ENCODE measurements around the gene COL5A1.

DNA sequence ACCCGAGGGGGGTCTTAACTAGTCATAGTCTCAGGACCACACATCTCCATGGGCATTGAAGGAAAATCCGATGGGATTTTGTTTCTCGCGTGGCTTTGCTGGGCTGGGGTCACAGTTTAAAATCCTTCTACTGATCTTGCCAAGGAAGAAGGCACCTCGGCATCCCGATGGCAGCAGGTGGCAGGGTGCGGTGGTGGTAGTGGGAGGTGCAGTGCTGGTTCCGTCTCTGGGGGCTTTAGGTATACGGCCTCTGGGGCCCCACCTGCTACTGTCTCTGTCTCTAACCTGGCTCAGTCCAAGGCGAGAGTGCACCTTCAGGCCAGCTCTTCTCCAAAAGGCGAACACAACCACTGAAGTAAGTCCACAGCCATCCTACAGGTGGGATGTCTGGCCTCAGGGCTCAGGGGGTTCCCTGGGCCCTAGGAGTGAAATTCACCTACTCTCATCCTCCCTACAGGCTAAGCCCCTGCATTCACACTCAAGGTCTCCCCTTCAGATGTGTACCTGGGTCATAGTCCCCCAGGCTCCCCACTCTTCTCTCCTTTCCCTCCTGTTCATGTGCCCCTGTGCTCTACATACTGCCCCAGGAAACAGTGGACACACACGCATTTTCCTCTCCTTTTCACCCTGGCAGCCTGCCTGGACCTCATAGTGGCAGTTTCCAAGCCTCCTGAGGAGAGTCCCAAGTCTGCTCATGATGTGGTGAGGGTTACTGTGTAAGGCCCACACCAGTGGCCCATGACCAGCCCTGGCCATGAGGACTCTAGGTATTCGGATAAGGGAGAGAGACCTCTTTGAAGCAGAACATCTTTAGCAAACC lies 238.3 kb downstream of the COL5A1 start:
- TF ChIP-seq, protein P1, sequence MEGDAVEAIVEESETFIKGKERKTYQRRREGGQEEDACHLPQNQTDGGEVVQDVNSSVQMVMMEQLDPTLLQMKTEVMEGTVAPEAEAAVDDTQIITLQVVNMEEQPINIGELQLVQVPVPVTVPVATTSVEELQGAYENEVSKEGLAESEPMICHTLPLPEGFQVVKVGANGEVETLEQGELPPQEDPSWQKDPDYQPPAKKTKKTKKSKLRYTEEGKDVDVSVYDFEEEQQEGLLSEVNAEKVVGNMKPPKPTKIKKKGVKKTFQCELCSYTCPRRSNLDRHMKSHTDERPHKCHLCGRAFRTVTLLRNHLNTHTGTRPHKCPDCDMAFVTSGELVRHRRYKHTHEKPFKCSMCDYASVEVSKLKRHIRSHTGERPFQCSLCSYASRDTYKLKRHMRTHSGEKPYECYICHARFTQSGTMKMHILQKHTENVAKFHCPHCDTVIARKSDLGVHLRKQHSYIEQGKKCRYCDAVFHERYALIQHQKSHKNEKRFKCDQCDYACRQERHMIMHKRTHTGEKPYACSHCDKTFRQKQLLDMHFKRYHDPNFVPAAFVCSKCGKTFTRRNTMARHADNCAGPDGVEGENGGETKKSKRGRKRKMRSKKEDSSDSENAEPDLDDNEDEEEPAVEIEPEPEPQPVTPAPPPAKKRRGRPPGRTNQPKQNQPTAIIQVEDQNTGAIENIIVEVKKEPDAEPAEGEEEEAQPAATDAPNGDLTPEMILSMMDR (conservative IDR thresholded peaks at IDR 0.05; ENCODE audit: low read depth in 2 of 2): no peak
- TF ChIP-seq EZH2 (IDR thresholded peaks at IDR 0.05; ENCODE audit: low read depth, unreplicated experiment): no peak
- TF ChIP-seq POLR2AphosphoS5 (IDR thresholded peaks at IDR 0.05; ENCODE audit: low read depth): no peak
- TF ChIP-seq EZH2phosphoT487 (IDR thresholded peaks at IDR 0.05; ENCODE audit: unreplicated experiment): no peak
- TF ChIP-seq, protein P2, sequence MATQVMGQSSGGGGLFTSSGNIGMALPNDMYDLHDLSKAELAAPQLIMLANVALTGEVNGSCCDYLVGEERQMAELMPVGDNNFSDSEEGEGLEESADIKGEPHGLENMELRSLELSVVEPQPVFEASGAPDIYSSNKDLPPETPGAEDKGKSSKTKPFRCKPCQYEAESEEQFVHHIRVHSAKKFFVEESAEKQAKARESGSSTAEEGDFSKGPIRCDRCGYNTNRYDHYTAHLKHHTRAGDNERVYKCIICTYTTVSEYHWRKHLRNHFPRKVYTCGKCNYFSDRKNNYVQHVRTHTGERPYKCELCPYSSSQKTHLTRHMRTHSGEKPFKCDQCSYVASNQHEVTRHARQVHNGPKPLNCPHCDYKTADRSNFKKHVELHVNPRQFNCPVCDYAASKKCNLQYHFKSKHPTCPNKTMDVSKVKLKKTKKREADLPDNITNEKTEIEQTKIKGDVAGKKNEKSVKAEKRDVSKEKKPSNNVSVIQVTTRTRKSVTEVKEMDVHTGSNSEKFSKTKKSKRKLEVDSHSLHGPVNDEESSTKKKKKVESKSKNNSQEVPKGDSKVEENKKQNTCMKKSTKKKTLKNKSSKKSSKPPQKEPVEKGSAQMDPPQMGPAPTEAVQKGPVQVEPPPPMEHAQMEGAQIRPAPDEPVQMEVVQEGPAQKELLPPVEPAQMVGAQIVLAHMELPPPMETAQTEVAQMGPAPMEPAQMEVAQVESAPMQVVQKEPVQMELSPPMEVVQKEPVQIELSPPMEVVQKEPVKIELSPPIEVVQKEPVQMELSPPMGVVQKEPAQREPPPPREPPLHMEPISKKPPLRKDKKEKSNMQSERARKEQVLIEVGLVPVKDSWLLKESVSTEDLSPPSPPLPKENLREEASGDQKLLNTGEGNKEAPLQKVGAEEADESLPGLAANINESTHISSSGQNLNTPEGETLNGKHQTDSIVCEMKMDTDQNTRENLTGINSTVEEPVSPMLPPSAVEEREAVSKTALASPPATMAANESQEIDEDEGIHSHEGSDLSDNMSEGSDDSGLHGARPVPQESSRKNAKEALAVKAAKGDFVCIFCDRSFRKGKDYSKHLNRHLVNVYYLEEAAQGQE (IDR thresholded peaks at IDR 0.05; ENCODE audit: unreplicated experiment): no peak

Measured in GM23338 (cell line).